OCI-LY1 (cell line): ENCODE measurements around the gene ANLN.
"Not testable (repeated sequence)": the region's sequence is repeated elsewhere in the genome, so short reads cannot be mapped to it uniquely, and the experiment has no call there.

Source experiments
- H2AFZ ChIP-seq: fragments of 200-600 bp; sonication (generic), shearing (Covaris generic); 2 replicates; pipeline ENCODE4 v1.6.0; 2014; ENCODE audit warnings: antibody characterized with exemption, mild to moderate bottlenecking, low read length
- H3F3A ChIP-seq: fragments of 200-600 bp; sonication (generic), shearing (Covaris generic); 2 replicates; pipeline ENCODE4 v1.6.0; 2014; ENCODE audit warnings: mild to moderate bottlenecking, antibody characterized with exemption, low read length, moderate library complexity; ENCODE audit not compliant: insufficient read depth
- H3K27ac ChIP-seq: fragments of 200-600 bp; sonication (generic); 2 replicates; pipeline ENCODE4 v1.5.1; 2014; ENCODE audit warnings: low read length, mixed run types, mild to moderate bottlenecking, low read depth; ENCODE audit not compliant: poor library complexity, severe bottlenecking
- H3K27me3 ChIP-seq: fragments of 200-600 bp; sonication (generic); 2 replicates; pipeline ENCODE4 v1.6.0; 2014; ENCODE audit warnings: antibody characterized with exemption, mild to moderate bottlenecking, low read length, moderate library complexity; ENCODE audit not compliant: insufficient read depth
- H3K36me3 ChIP-seq: fragments of 200-600 bp; sonication (generic); 2 replicates; pipeline ENCODE4 v1.6.1; 2014; ENCODE audit warnings: mild to moderate bottlenecking, antibody characterized with exemption, low read length, moderate library complexity, mixed read lengths; ENCODE audit not compliant: insufficient read depth
- H3K4me1 ChIP-seq: fragments of 200-600 bp; sonication (generic); 2 replicates; pipeline ENCODE4 v1.5.1; 2014; ENCODE audit warnings: mild to moderate bottlenecking, low read length, moderate library complexity; ENCODE audit not compliant: insufficient read depth, severe bottlenecking
- H3K4me2 ChIP-seq: fragments of 200-600 bp; sonication (generic), shearing (Covaris generic); 2 replicates; pipeline ENCODE4 v1.6.1; 2014; ENCODE audit warnings: low read length
- H3K4me3 ChIP-seq: fragments of 200-600 bp; sonication (generic); 2 replicates; pipeline ENCODE4 v1.5.1; 2014; ENCODE audit warnings: low read length, low read depth, mild to moderate bottlenecking, mixed read lengths; ENCODE audit not compliant: poor library complexity, severe bottlenecking
- H3K79me2 ChIP-seq: fragments of 200-600 bp; shearing (Covaris generic); 2 replicates; pipeline ENCODE4 v1.6.1; 2016; ENCODE audit warnings: mixed run types, low read length, mixed read lengths; ENCODE audit not compliant: insufficient read depth
- H3K9ac ChIP-seq: fragments of 200-600 bp; sonication (generic), shearing (Covaris generic); 2 replicates; pipeline ENCODE4 v1.6.1; 2014; ENCODE audit warnings: mild to moderate bottlenecking, low read length, mixed read lengths
- H3K9me2 ChIP-seq: fragments of 200-600 bp; sonication (generic), shearing (Covaris generic); 2 replicates; pipeline ENCODE4 v1.6.1; 2014; ENCODE audit warnings: low read depth, mild to moderate bottlenecking, low read length, mixed read lengths
- H3K9me3 ChIP-seq: fragments of 200-600 bp; shearing (Covaris generic); 2 replicates; pipeline ENCODE4 v1.6.1; 2014; ENCODE audit warnings: low read length, mixed read lengths
- H4K20me1 ChIP-seq: fragments of 200-600 bp; sonication (generic), shearing (Covaris generic); 2 replicates; pipeline ENCODE4 v1.6.0; 2016; ENCODE audit warnings: mild to moderate bottlenecking, low read length; ENCODE audit not compliant: insufficient read depth
- CTCF ChIP-seq: fragments of 200-600 bp; sonication (generic), shearing (Covaris generic); IDR thresholded peaks from 2 replicates; pipeline ENCODE4 v1.5.1; 2017; ENCODE audit warnings: mild to moderate bottlenecking, antibody characterized with exemption, low read length, moderate library complexity, mixed read lengths
- EZH2 ChIP-seq: fragments of 200-600 bp; sonication (generic), shearing (Covaris generic); IDR thresholded peaks from 2 replicates; pipeline ENCODE4 v1.8.0; 2017; ENCODE audit warnings: borderline replicate concordance, mixed run types, mild to moderate bottlenecking, antibody characterized with exemption, low read length, moderate library complexity, mixed read lengths

ANLN gene

GRCh38 chr7:36370046-36370445 is 19.6 kb upstream of the ANLN start:
- no peak overlapping the region for H3K4me2 ChIP-seq
- no peaks in the 10 kb centered on the region for H4K20me1 ChIP-seq
- no peak overlapping the region for H2AFZ ChIP-seq
- no peaks in the 10 kb centered on the region for H3K36me3 ChIP-seq
- peaks cover 11% of the 10 kb centered on the region for H3K4me1 ChIP-seq
- no peaks in the 10 kb centered on the region for H3K27me3 ChIP-seq
- H3K9me3 ChIP-seq: no peaks in the 10 kb centered on the region
- H3K79me2 ChIP-seq: no peaks in the 10 kb centered on the region
- no peaks in the 10 kb centered on the region for H3K9me2 ChIP-seq
- no peak overlapping the region for H3K4me3 ChIP-seq
- H3K27ac ChIP-seq: no peak overlapping the region
- no peak for TF ChIP-seq EZH2
- no peak for TF ChIP-seq CTCF
- no peak overlapping the region for H3K9ac ChIP-seq
- H3F3A ChIP-seq: no peaks in the 10 kb centered on the region

GRCh38 chr7:36372156-36372555 is 17.5 kb upstream of the ANLN start:
- no peaks in the 10 kb centered on the region for H3K36me3 ChIP-seq
- H3K4me2 ChIP-seq: no peak overlapping the region
- peaks cover 5% of the 10 kb centered on the region for H3K4me1 ChIP-seq
- no peaks in the 10 kb centered on the region for H3K27me3 ChIP-seq
- no peaks in the 10 kb centered on the region for H4K20me1 ChIP-seq
- no peaks in the 10 kb centered on the region for H3K9me2 ChIP-seq
- no peaks in the 10 kb centered on the region for H3K9me3 ChIP-seq
- TF ChIP-seq CTCF: no peak
- no peak for TF ChIP-seq EZH2
- H3K4me3 ChIP-seq: no peak overlapping the region
- no peaks in the 10 kb centered on the region for H3F3A ChIP-seq
- H3K79me2 ChIP-seq: no peaks in the 10 kb centered on the region
- no peak overlapping the region for H3K9ac ChIP-seq
- no peak overlapping the region for H3K27ac ChIP-seq
- no peak overlapping the region for H2AFZ ChIP-seq

GRCh38 chr7:36378555-36378954 is 11.1 kb upstream of the ANLN start:
- H3K27ac ChIP-seq, H3K4me2 ChIP-seq, H3K79me2 ChIP-seq, H3K27me3 ChIP-seq, H3F3A ChIP-seq, H2AFZ ChIP-seq, H4K20me1 ChIP-seq, H3K36me3 ChIP-seq, H3K4me1 ChIP-seq, H3K9ac ChIP-seq, H3K9me2 ChIP-seq, H3K4me3 ChIP-seq, H3K9me3 ChIP-seq: not testable (repeated sequence)

GRCh38 chr7:36379831-36380504 is 9.7 kb upstream of the ANLN start:
- H3K79me2 ChIP-seq: no peaks in the 10 kb centered on the region
- TF ChIP-seq EZH2: no peak
- no peak for TF ChIP-seq CTCF
- no peak overlapping the region for H3K4me3 ChIP-seq
- no peak overlapping the region for H3K27ac ChIP-seq
- no peaks in the 10 kb centered on the region for H3F3A ChIP-seq
- no peak overlapping the region for H3K4me2 ChIP-seq
- H3K36me3 ChIP-seq: no peaks in the 10 kb centered on the region
- no peak overlapping the region for H2AFZ ChIP-seq
- no peaks in the 10 kb centered on the region for H3K4me1 ChIP-seq
- H3K9ac ChIP-seq: no peak overlapping the region
- H3K9me2 ChIP-seq: no peaks in the 10 kb centered on the region
- H4K20me1 ChIP-seq: no peaks in the 10 kb centered on the region
- H3K27me3 ChIP-seq: no peaks in the 10 kb centered on the region
- no peaks in the 10 kb centered on the region for H3K9me3 ChIP-seq
